GM21576 (cell line): ENCODE data around the gene CORO2B.
"Not testable (repeated sequence)": the region's sequence is repeated elsewhere in the genome, so short reads cannot be mapped to it uniquely, and the experiment has no call there.

Source experiments
- ATAC-seq: cut with Tn5 transposase; IDR thresholded peaks from one replicate; pipeline ENCODE4 v1.9.1; 2021; ENCODE audit warnings: mild to moderate bottlenecking, moderate library complexity; ENCODE audit not compliant: unreplicated experiment

The CORO2B gene

GRCh38 chr15:68667800-68668625 is 89.2 kb downstream of the CORO2B start:
- no peak for ATAC-seq

GRCh38 chr15:68668926-68669600 is 90.3 kb downstream of the CORO2B start:
- ATAC-seq, result no peak

DNA sequence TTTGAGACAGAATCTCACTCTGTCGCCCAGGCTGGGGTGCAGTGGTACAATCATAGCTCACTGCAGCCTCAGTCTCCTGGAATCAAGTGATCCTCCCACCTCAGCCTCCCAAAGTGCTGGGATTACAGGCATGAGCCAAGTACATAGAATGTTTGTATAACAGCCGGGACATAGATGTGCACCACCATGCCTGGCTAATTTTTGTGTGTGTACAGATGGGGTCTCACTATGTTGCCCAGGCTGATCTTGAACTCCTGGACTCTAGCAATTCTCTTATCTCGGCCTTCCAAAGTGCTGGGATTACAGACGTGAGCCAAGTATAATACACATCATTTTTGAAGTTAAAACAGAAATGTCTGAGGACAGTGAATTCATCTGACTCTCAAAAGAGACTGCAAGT is 93.5 kb downstream of the CORO2B start:
- no peak for ATAC-seq

DNA sequence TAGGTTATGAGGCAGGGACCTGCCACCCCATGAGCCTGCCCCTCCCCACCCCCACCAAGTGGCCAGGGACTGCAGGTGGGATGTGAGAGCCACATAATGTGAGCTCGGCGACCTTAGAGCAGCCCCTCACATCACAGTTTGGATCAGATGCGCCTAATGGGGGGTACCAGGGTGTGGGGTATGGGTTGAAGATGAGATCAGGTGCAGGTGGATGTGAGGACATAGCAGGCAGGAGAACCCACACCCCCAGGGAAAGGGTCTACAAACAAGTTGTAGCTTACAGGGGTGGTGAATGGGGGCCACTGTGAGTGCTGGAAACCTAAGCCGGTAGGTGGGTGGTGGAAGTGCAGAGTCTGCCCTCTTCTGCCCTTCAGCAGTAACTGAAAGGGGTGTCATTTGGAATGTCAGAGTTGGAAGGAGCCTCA is 94.0 kb downstream of the CORO2B start:
- no peak for ATAC-seq

DNA sequence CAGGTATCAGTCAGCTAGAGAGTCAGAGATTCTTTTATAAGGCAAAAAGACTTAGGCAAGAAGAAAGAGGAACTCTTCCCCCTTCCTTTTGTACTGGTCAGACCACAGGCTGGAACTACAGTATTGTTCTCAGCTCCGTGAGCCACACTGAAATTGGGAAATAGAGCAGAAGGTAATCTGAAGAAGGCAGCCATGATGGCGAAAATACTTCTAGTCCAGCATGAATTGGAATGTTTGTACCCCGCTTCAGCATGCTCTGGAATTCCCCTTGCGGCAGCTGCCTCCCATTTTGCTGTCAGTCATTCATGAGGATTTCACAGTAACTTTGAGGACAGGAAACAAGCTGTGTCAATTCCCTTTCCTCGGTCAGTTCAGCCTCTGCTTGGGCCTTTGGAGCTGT is 96.2 kb downstream of the CORO2B start:
- ATAC-seq, result no peak

- no peak for ATAC-seq
These were observed 97.3 kb downstream of the CORO2B start for GRCh38 chr15:68676011-68676605.

GRCh38 chr15:68676926-68677325 is 98.1 kb downstream of the CORO2B start:
- no peak for ATAC-seq

DNA sequence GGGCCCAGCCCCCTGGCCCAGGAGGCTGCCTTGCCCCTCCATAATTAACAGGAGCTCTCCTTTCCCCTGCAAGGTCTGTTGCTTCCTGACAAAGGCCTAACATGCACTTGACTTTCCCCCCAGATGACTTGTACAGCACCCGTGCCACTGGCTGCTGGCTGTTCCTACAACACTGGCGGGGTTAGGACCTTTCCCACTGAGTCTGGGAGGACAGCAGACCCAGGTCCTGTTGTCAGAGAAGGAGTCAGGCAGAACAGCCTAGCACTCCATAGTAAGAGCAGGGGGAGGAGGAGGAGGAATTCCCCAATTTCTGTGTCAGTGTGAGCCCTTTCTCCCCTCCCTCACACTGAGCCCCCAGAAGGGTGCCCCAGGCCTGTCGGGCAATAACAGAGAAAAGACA is 99.2 kb downstream of the CORO2B start:
- no peak for ATAC-seq

DNA sequence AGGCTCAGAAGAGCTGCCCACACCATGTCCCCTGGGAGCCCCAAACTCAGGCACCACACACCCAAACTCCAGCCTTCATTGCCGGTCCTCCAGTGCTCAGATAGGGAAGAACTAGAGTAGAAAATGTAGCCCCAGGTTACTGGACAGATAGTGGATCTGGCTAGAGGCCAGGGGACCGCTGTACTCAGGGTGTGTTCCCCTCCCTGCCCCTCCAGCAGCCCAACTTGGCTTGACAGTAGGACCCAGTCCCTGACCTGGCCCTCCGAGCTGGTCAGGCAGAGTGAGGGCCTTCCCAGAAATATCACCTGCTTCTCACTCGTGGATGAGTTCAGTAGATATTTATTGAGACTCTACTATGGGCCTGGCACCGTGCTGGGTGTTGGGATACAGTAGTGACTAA is 100.0 kb downstream of the CORO2B start:
- ATAC-seq, result no peak

- no peak for ATAC-seq
These were observed 100.4 kb downstream of the CORO2B start for GRCh38 chr15:68679161-68679560.

DNA sequence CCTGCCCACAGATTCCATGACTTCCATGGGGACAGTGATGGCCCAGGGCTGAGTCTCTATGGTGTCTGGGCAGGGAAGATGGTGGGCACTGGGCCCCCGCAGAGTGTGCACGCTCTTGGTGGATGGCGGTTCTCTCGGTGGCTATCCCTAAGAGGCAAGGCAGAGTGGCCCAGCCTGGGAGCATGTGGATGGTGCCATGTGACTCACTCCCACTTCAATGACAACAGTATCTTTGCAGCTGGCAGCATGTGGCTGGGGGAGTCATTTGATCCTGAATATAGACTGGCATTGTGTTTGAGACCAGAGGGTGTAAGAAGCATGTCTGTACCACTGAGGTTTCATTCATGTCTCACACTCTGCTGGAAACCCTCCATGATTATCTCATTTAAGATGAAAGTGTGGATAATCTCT is 101.2 kb downstream of the CORO2B start:
- ATAC-seq, result no peak

DNA sequence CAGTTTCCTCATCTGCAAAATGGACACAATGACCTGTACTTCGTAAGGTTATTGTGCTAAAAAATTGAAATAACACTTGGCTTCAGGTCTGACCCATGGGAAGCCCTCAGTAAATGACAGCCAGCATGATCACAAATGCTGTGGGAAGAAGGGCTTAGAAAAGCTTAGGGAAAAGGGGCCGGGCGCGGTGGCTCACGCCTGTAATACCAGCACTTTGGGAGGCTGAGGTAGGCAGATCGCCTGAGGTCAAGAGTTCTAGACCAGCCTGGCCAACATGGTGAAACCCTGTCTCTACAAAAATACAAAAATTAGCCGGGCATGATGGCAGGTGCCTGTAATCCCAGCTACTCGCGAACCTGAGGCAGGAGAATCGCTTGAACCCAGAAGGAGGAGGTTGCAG is 102.0 kb downstream of the CORO2B start:
- ATAC-seq, result not testable (repeated sequence)

GRCh38 chr15:68681836-68682235 is 103.0 kb downstream of the CORO2B start:
- ATAC-seq, result no peak

DNA sequence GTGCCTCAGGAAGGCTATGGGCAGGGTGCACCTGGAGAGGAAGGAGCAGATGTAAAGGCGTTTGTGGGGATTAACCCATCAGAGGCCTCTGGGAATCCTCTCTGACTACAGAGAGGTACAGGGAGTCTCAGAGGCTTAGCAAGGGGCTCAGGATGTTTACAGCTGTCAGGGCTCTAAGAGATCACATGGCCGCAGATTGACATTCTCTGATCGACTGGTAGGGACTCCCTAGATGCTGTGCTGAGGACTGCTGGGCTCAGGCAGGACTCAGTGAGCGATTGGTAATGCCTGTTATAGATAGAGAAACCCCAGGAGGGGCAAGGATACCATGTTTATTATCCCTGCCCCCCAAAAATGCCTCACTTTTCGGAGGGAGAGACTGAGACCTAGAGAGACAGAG is 103.5 kb downstream of the CORO2B start:
- no peak for ATAC-seq

DNA sequence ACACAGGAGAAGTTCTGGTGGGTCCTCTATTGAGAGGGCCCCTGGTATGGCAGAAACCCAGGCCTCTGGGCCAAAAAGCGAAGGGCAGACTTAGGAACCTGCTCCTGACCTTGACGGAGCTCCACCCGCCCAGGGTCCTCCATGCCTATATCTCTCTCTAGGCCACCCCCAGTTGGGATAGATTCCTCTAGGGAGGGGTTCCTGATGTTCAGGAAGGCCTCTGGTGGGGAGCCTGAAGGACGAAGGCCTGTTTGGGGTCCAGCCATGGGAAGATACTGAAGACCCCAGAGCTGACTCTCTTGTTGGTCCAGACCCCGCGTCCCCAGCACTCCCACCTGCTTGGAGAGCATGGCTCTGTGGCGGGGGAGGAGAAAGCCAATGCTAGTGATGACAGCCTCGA is 104.2 kb downstream of the CORO2B start:
- no peak for ATAC-seq

GRCh38 chr15:68683551-68683950 is 104.8 kb downstream of the CORO2B start:
- no peak for ATAC-seq

DNA sequence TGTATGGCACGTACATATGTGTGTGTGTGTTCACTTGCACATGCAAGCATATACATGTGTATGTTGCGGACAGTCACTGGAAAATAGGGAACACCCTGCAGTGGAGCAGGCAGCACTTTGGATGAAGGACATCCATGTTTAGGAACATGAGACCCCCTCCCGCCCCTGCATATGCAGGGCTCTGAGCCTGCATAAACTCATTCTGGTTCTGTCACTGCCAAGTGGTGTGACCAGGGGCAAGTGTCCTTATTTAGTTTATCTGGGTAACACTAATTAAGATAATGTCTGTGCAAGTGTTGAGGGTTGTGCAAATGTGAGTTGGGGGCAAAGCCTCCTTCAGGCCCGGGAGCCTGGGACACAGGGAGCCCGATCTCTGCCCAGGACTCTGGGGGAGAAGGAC is 105.7 kb downstream of the CORO2B start:
- no peak for ATAC-seq

GRCh38 chr15:68687136-68687735 is 108.4 kb downstream of the CORO2B start:
- no peak for ATAC-seq

DNA sequence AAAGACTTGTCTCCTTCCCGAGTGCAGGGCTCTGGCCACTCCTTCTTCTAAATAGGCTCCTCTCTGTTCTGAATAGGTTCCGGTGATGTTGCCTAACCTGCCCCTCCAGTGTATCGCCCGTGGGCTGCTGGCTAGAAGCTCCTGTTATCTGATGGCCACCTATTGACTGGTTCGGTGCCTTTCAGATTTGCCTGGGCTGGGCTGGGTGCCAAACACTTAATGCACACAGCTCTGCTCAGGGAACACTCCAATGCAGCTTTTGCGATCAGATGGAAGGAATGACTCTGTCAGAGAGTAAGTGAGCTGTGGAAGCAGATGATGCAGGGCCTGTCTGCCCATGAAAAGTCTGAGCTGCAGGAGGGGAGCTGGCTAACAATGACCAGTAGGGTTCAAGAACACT is 112.9 kb downstream of the CORO2B start:
- no peak for ATAC-seq

DNA sequence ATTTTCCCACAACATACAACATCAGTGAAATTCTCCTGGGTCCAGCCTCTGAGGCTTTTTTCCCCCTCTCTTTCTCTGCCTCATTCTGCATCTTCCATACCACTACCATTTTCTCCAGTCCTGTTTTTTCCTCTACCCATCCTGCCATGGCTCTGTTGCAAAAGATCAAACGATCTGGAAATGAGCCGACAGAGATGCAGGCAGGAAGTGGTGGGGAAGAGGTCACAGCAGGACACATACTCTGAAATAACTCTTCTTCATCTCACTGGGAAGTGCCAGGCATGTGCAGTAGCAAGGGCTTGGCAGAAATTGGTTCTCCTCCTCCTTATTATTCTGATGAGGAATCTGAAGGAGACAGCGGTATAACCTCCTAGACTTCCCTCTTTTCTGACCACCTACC is 114.3 kb downstream of the CORO2B start:
- no peak for ATAC-seq

DNA sequence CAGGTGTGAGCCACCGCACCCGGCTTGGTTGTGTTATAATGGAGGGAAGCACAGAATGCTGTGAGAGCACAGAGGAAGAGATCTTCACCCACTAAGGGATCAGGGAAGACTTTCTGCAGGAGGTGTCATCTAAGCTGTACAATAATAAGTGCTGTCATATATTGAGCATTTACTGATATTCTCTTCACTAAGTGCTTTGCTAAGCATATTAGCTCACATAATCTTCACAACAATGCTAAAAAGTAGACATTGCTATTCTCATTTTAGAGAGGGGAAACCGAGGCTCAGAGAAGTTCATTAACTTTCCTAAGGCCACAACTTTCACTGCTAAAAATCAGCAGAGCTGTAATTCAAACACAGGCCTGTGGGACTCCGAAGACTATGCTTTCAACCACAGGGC is 115.3 kb downstream of the CORO2B start:
- no peak for ATAC-seq
